Hepatocyte (in vitro differentiated cells): ENCODE results near the gene RPS21.

ENCODE experiments used
- CTCF ChIP-seq: fragments of 200-600 bp; sonication (generic); IDR thresholded peaks from 2 replicates; pipeline ENCODE4 v1.5.1; 2016; ENCODE audit warnings: antibody characterized with exemption, mild to moderate bottlenecking; ENCODE audit not compliant: poor library complexity
- EZH2 ChIP-seq: fragments of 200-600 bp; sonication (generic); IDR thresholded peaks from 2 replicates; pipeline ENCODE4 v1.6.1; 2016; ENCODE audit warnings: antibody characterized with exemption, mild to moderate bottlenecking, borderline replicate concordance
- EZH2phosphoT487 ChIP-seq: fragments of 200-600 bp; sonication (generic); IDR thresholded peaks from one replicate; pipeline ENCODE4 v1.6.1; 2018; ENCODE audit warnings: antibody characterized with exemption, mild to moderate bottlenecking, low read depth, moderate library complexity; ENCODE audit not compliant: unreplicated experiment, severe bottlenecking

GRCh38 chr20:62408055-62408454 is 21.2 kb downstream of the RPS21 start:
- TF ChIP-seq EZH2phosphoT487 (no peak), EZH2 (no peak), CTCF (no peak)
